OCI-LY7 (cell line): Measurements from ENCODE around the gene ZMIZ2. TPM values are rescaled to one million over a fixed set of nuclear protein-coding genes. Genes with fewer than 3 reads are reported as not detected.
"Not testable (repeated sequence)": the region's sequence is repeated elsewhere in the genome, so short reads cannot be mapped to it uniquely, and the experiment has no call there.

Source experiments
- BruUV-seq: library from RNA; stranded (reverse); fragments of 400-500 nt; replicated peaks from 2 replicates; lab custom pipeline; 2021; lab: Mats Ljungman, UMichigan
- CTCF ChIA-PET: fragments of 300-600 bp; sonication (Branson Sonifier 250); formaldehyde crosslinking; loops from one replicate; lab custom pipeline; 2022; ENCODE audit warnings: antibody characterized with exemption; ENCODE audit not compliant: unreplicated experiment; lab: Charles Lee
- POLR2A ChIA-PET: fragments of 300-600 bp; sonication (Branson Sonifier 250); formaldehyde crosslinking; loops from one replicate; lab custom pipeline; 2022; ENCODE audit warnings: antibody characterized with exemption; lab: Charles Lee
- DNase-seq: peaks from one replicate; pipeline ENCODE4 v3.0.0-alpha.2; 2015; ENCODE audit warnings: low spot score
- H2AFZ ChIP-seq: fragments of 200-600 bp; sonication (generic), shearing (Covaris generic); 2 replicates; pipeline ENCODE4 v1.6.1; 2014; ENCODE audit warnings: mild to moderate bottlenecking, antibody characterized with exemption, low read length, moderate library complexity
- H3K27ac ChIP-seq: fragments of 200-600 bp; sonication (generic); 2 replicates; pipeline ENCODE4 v1.5.1; 2014; ENCODE audit warnings: mixed run types, low read depth, mild to moderate bottlenecking, moderate library complexity, low read length, inconsistent platforms; ENCODE audit not compliant: poor library complexity, severe bottlenecking
- H3K36me3 ChIP-seq: fragments of 200-600 bp; sonication (generic); 2 replicates; pipeline ENCODE4 v1.6.1; 2014; ENCODE audit warnings: mild to moderate bottlenecking, antibody characterized with exemption, low read length, moderate library complexity, mixed read lengths; ENCODE audit not compliant: insufficient read depth
- H3K4me1 ChIP-seq: fragments of 200-600 bp; sonication (generic); 2 replicates; pipeline ENCODE4 v1.5.1; 2014; ENCODE audit warnings: mild to moderate bottlenecking, low read length; ENCODE audit not compliant: insufficient read depth, poor library complexity, severe bottlenecking
- H3K4me2 ChIP-seq: fragments of 200-600 bp; sonication (generic); 2 replicates; pipeline ENCODE4 v1.6.1; 2014; ENCODE audit warnings: mild to moderate bottlenecking, low read length
- H3K4me3 ChIP-seq: fragments of 200-600 bp; sonication (generic); 2 replicates; pipeline ENCODE4 v1.5.1; 2014; ENCODE audit warnings: mild to moderate bottlenecking, low read depth, low read length; ENCODE audit not compliant: poor library complexity, severe bottlenecking
- H3K79me2 ChIP-seq: fragments of 200-600 bp; sonication (generic); 2 replicates; pipeline ENCODE4 v1.6.1; 2016; ENCODE audit warnings: low read depth, mild to moderate bottlenecking, low read length, moderate library complexity, mixed read lengths; ENCODE audit not compliant: insufficient read depth
- H3K9me2 ChIP-seq: fragments of 200-600 bp; sonication (generic); 2 replicates; pipeline ENCODE4 v1.6.1; 2016; ENCODE audit warnings: mild to moderate bottlenecking, low read length, mixed read lengths; ENCODE audit not compliant: insufficient read depth
- H3K9me3 ChIP-seq: fragments of 200-600 bp; sonication (generic); 2 replicates; pipeline ENCODE4 v1.6.1; 2014; ENCODE audit warnings: mild to moderate bottlenecking, mixed run types, low read length, mixed read lengths
- H4K20me1 ChIP-seq: fragments of 200-600 bp; sonication (generic); 2 replicates; pipeline ENCODE4 v1.6.1; 2014; ENCODE audit warnings: mild to moderate bottlenecking, antibody characterized with exemption, low read length, moderate library complexity, mixed read lengths; ENCODE audit not compliant: insufficient read depth
- CTCF ChIP-seq: fragments of 200-600 bp; sonication (generic); conservative IDR thresholded peaks from 2 replicates; pipeline ENCODE4 v1.5.1; 2014; ENCODE audit warnings: mild to moderate bottlenecking, antibody characterized with exemption, low read length, moderate library complexity, mixed read lengths
- EZH2phosphoT487 ChIP-seq: fragments of 200-600 bp; sonication (generic); IDR thresholded peaks from 2 replicates; pipeline ENCODE4 v1.6.1; 2018; ENCODE audit warnings: low read depth, borderline replicate concordance, mild to moderate bottlenecking, mixed run types, antibody characterized with exemption, low read length, moderate library complexity, mixed read lengths
- intact Hi-C: fragments of 100-400 bp; cut with micrococcal nuclease; formaldehyde crosslinking; loops from one replicate; pipeline ENCODE4 v1.10.0; 2022; ENCODE audit not compliant: unreplicated experiment
- total RNA-seq, 2 experiments: library from RNA; depleted of rRNA in 1 of 2; stranded (reverse); fragments of >200 nt in 1 of 2; shearing (Covaris generic) in 1 of 2; gene quantifications; 2 replicates each; pipeline ENCODE4 v1.2.3, GENCODE V29; 2014 to 2022

The ZMIZ2 gene
- total RNA-seq, 2 experiments from 2014 or later = 17.2 to 79.7 TPM

- CTCF ChIA-PET = interaction anchor here (0.6 kb wide), 1 partner anchor 246 kb away, joined by 4 read pairs; no protein-coding TSS in a partner anchor
- Histone ChIP-seq H3K36me3 (no peaks in the 10 kb centered on the region), H3K27ac (no peak overlapping the region), H4K20me1 (no peaks in the 10 kb centered on the region), H3K4me2 (no peak overlapping the region), H3K4me3 (no peak overlapping the region), H3K79me2 (no peaks in the 10 kb centered on the region), H3K4me1 (no peaks in the 10 kb centered on the region), H3K9me2 (no peaks in the 10 kb centered on the region), H3K9me3 (no peaks in the 10 kb centered on the region), H2AFZ (no peak overlapping the region)
- DNase-seq = no peak
- POLR2A ChIA-PET = interaction anchor here (0.7 kb wide), 1 partner anchor 15 kb away, joined by 3 read pairs; no protein-coding TSS in a partner anchor
- BruUV-seq = no TSS peak
- intact Hi-C loops = no loop called here
- TF ChIP-seq CTCF = no peak
- TF ChIP-seq EZH2phosphoT487 = no peak
Measured at GRCh38 chr7:44783407-44783806, 34.8 kb downstream of the ZMIZ2 start.

GRCh38 chr7:44784364-44784763 lies 35.7 kb downstream of the ZMIZ2 start:
- H3K4me1 ChIP-seq = no peaks in the 10 kb centered on the region
- no peaks in the 10 kb centered on the region for H3K9me2 ChIP-seq
- no peaks in the 10 kb centered on the region for H3K36me3 ChIP-seq
- no peak for DNase-seq
- no peaks in the 10 kb centered on the region for H3K9me3 ChIP-seq
- TF ChIP-seq EZH2phosphoT487 = no peak
- no peak for TF ChIP-seq CTCF
- H4K20me1 ChIP-seq = no peaks in the 10 kb centered on the region
- no peaks in the 10 kb centered on the region for H3K79me2 ChIP-seq
- no peak overlapping the region for H3K4me3 ChIP-seq
- ChIA-PET POLR2A (no interaction called here), CTCF (no interaction called here)
- no TSS peak for BruUV-seq
- H3K4me2 ChIP-seq = no peak overlapping the region
- H2AFZ ChIP-seq = no peak overlapping the region
- intact Hi-C loops = no loop called here
- no peak overlapping the region for H3K27ac ChIP-seq

- H3K4me3 ChIP-seq, H3K36me3 ChIP-seq, H3K4me1 ChIP-seq, POLR2A ChIA-PET, H3K27ac ChIP-seq, CTCF ChIA-PET, H3K79me2 ChIP-seq, H3K4me2 ChIP-seq, H3K9me3 ChIP-seq, H2AFZ ChIP-seq, DNase-seq, H4K20me1 ChIP-seq, H3K9me2 ChIP-seq, BruUV-seq, intact Hi-C loops: not testable (repeated sequence)
Measured at GRCh38 chr7:44785218-44785617, 36.6 kb downstream of the ZMIZ2 start.
